HG02642 (cell line): ENCODE results near the gene WWP2.
"Not testable (repeated sequence)": the region's sequence is repeated elsewhere in the genome, so short reads cannot be mapped to it uniquely, and the experiment has no call there.

ENCODE experiments used
- ATAC-seq: cut with Tn5 transposase; IDR thresholded peaks from one replicate; pipeline ENCODE4 v1.9.1; 2021; ENCODE audit warnings: mild to moderate bottlenecking; ENCODE audit not compliant: unreplicated experiment, poor library complexity

The WWP2 gene

DNA sequence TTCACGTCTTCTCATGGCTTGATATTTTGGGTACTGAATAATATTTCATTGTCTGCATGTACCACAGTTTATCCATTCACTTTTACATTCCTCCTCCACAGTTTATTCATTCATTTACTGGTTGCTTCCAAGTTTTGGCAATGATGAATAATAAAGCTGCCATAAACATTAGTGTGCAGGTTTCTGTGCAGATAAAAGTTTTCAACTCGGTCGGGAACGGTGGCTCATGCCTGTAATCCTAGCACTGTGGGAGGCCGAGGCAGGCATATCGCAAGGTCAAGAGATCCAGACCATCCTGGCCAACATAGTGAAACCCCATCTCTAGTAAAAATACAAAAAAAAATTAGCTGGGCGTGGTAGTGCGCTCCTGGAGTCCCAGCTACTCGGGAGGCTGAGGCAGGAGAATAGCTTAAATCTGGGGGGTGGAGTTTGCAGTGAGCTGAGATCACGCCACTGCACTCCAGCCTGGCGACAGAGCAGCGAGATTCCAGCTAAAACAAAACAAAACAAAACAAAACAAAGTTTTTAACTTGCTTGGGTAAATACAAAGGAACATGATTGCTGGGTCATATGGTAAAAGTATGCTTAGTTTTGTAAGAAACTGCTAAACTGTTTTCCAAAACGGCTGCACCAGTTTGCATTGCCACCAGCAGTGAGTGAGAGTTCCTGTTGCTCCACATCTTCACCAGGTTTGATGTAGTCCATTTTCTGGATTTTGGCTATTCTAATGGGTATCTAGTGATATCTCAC, 89.5 kb downstream of the WWP2 start:
- ATAC-seq: no peak

DNA sequence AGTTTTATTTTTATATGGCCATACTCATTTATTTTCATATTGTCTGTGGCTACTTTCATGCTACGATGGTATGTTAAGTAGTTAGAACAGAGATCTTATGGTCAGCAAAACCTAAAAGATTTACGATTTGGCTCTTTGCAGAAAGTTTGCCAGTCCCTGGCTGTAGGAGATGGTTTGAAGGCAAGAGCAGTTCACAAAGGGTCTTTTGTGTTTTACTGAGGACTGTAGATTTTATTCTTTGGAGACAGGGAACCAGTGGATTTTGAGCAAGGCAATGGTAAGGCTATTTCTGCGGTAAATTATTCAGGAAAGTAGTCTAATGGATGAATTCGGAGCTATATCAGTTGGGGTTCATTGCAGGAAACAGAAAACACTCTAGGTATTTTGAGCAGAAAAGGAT, 90.7 kb downstream of the WWP2 start:
- no peak for ATAC-seq

DNA sequence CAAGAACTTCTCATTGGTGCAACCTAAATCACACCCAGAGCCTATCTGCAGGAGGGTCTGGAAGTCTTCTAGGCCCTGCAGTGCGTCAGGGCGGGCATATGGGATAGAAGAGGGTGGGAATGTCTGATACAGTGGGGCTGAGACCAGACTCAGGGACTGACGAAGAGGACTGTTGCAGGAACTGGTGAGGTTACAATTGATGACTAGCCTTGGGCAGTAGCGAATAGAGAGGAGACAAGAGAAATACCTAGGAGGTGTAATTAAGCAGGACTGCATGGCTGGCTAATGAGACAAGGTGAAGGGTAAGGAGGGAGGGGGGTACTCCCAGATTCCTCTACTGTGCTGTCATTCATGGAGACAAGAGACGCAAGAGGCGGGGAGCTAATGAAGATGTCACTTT, 91.3 kb downstream of the WWP2 start:
- no peak for ATAC-seq

DNA sequence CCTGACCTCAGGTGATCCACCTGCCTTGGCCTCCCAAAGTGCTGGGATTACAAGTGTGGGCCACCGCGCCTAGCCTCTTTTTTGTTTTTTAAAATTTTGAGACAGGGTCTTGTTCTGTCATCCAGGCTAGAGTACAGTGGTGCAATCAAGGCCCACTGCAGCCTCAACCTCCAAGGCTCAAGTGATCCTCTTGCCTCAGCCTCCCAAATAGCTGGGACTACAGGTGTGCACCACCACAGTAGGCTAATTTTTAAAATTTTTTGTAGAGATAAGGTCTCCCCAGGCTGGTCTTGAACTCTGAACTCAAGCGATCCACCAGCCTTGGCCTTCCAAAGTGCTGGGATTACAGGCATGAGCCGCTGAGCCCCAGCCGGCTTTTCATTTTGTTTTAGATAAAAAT, 92.6 kb downstream of the WWP2 start:
- not testable (repeated sequence) for ATAC-seq

DNA sequence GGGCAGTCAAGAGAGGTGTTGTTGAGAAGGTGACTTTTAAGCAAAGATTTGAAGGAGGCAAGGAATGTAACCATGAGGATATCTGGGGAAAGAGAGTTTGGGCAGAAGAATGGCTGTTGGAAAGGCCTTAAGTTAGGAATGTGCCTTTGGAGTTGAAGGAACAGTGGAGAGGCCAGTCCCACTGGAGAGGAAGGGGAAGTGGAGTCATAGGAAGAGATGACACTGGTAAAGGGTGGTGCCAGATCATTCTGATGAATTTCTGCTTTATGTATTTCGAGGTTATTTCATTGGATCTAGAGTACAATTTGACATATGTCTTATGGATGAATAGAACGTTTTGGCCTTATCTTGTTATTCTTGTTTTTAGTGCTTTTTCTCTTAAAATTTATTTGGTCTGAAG, 93.5 kb downstream of the WWP2 start:
- no peak for ATAC-seq

DNA sequence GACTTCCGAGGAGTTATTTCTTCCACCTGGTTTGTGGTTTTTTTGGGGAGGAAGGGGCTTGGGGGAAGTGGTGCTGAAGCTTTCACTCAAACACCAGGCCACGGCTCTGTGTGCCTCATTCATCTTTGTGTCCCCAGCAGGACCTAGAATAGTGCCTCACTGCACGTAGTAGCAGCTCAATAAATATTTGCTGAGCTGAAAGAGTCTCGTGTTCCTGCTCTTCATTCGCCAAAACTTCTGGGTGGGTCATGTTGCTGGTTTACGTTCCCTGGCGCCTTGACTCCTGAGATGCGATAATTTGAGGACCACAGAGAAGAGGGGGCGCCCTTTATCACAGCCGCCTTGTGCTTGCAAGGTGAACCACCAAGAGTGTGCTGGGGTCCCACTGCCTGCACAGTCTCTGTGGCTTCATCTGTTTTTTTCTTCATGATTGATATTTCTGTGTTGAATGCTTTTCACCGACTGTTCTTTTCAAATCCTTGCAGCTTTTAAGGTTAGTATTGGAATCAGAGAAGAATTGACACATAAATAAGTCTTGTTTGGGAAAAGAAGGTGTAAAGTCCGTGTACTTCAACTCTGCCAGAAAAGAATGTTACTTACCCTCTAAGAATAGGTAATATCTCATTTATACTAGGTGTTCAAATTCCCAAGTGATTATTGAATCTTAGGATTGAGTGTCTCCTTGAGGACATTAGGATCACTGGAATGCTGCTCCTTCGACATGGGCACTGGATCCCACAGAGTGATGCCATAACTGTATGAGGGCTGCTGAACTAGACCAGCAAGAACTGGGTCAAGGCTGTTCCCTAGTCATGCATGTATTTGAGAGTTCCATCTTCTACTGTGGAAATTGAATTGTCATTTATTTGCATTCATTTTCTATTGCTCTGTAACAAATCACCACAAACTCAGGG, 96.3 kb downstream of the WWP2 start:
- no peak for ATAC-seq

DNA sequence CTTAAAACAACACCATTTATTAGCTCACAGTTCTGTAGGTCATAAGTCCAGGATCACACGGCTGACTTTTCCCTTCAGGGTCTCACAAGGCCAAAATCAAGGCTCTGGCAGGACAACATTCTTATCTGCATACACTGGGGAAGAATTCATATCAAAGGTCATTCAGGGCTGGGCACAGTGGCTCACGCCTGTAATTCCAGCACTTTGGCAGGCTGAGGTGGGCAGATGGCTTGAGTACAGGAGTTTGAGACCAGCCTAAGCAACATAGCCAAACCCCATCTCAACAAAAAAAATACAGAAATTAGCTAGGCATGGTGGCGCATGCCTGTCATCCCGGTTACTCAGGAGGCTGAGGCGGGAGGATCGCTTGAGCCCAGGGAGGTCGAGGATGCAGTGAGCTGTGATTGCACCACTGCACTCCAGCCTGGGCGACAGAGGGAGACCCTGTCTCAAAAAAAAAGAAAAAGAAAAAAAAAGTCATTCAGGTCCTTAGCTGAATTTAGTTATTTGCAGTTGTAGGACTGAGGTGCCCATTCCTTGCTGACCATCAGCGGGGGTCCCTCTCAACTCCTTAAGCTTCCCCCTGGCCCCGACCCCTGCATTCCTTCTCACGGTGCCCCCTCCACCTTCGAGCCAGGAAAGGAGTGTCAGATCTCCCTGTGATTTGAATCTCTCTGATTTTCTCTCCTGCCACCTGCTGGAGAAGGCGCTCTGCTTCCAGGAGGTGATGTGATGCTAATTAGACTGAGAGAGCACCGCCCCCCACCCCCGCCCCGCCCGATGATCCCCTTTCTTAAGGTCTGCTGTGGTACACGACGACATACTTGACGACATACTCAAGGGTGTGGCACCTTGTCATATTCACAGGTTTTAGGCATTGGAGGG, 97.2 kb downstream of the WWP2 start:
- ATAC-seq: no peak

DNA sequence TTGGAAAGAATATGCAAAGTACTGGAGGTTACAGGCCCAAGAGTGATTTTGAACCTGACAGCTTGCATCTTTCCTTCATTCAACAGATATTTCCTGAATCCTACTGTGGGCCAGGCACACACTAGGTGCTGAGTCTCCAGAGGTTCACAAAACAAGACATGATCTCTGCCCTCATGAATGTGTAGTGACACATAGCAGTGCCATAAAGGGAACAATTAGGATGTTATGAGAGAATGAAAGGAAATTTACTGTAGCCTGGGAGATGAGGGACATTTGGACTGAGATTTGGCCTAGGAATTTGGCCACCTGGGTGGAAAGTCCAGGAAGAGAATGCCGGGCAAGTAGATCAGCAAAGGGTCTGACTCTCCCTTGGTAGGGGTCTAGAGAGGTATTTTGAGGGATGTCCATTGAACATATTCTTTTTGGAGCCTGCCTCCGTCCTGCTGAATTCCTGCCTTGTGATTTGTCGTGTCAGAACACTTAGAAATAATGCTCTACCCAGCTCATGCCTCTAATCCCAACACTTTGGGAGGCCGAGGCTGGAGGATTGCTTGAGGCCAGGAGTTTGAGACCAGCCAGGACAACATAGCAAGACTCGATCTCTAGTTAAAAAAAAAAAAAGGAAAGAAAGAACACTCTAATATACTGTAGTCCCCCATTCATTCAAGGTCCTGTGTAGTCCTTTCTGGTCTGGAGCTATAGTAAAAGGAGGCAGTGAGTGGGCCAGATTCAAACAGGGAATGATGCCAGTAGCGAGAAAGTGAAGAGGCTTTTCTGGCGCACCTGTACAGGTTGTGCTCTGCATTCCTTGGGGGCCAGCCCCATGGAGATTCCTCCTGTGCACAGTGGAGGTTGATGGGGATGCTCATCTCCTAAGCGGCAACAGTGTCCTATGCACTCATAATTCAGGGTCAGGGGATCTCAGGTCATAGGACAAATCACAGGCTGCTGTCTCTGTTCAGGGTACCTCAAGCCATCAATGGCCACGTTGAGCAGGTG, 98.4 kb downstream of the WWP2 start:
- no peak for ATAC-seq

DNA sequence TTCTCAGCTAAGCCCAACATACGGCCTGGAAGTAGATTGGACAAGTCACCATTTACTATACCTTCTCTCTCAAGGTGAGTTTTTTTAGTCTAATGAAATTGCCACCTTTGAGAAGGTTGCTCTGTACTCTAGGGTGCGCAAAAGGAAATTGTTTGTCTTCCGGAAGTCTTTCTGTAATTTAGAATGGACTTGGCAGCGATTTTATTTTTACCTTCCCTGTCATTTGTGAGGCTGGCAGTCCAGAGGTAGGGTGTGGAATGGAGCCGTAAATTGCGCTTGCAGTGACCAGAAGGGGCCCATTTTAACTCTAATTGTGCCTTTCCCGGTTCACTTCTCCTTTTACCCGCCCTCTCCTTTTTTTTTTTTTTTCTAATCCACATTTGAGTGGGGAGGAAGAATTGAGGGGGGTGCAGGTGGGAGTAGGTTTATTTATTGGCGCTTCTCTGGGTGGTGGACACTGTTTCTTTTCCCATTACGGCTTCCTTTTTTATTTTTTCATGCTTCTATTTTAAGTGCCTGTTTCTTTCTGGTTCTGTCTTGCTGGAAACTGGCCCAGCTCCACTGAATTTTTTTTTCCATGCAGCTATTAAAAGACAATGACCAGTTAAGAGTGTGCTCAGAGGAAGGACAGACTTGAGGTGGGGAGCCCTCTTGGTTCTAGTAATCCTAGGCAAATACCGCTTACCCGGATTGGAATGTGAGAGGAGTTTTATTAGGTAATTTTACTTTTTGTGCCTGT, 99.3 kb downstream of the WWP2 start:
- ATAC-seq: no peak

DNA sequence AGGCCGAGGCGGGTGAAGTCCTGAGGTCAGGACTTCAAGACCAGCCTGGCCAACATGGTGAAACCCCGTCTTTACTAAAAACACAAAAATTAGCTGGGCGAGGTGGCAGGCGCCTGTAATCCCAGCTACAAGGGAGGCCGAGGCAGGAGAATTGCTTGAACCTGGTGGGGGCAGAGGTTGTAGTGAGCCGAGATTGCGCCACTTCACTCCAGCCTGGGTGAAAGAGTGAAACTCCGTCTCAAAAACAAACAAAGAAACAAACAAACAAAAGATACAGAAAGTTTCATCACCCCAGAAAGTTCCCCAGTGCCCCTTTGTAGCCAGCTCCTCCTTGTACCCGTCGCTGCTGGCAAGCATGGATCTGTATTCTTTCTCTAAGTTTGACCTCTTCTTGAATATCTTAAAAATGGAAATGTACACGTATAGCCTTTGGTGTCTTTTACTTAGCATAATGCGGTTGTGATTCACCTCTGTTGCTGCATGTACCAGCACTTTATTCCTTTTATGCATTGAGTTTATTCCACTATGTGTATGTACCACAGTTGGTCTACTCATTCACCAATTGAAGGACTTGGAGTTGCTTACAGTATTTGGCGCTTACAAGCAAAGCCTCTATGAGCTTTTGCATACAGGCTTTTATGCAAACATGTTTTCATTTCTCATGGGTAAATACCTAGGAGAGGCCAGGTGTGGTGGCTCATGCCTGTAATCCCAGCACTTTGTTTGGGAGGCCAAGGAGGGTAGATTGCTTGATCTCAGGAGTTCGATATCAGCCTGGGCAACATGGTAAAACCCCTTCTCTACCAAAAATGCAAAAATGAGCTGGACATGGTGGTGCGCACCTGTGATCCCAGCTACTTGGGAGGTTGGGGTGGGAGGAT, 101.5 kb downstream of the WWP2 start:
- ATAC-seq: no peak

DNA sequence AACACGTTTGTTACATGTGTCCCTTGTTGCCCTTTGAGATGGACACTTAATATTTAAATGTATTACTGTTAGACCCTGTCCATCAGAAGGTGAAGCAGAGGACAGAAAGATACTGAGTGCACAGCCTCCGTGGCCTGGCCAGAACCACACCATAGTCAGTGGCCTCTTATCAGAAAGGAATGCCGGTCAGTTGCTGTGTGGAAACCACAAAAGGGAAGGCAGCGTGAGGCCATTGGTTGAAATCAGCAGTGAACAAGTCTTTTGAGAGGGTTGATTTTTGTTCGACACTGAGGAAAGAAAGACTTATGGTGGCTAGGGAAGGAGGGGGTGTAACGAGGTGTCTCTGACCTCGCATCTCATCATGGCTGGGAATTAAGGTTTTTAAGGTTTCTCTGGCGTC, 103.6 kb downstream of the WWP2 start:
- no peak for ATAC-seq

DNA sequence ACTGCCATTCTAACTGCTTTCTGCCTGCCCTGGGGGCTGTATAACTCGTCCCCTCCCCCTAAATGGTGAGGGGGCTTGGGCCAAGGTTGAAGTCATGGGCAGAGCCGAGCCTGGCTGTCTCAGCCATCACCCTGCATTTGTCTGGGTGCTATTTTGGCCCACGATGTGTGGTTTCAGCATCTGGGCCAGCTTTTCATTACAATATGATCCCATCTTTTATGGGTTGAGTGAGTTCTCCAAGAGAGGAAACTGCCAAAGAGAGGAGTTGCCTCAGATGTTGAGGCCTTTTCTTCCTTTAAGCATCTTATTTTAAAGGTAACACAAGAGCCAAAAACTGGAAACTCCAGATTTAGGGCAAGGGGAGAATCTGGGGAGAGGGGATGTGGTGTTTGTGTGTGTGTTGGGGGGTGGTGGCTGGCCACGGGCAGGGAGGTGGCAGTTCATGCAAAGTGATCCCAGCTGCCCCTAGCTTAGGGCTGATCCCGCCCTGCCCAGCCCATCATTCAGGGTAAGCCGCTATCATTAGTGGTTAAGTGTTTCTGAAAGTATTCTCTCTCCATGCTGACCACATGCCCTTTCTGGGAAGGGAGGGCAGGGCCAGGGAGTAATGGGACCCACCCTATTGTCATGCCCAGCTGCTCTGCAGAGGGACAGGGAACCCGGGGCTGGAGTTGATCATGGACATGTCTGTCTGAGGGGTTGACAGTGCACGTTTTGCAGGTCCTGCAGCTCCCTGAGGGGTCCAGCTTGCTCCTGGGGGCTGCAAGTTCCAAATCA, 105.8 kb downstream of the WWP2 start:
- no peak for ATAC-seq

DNA sequence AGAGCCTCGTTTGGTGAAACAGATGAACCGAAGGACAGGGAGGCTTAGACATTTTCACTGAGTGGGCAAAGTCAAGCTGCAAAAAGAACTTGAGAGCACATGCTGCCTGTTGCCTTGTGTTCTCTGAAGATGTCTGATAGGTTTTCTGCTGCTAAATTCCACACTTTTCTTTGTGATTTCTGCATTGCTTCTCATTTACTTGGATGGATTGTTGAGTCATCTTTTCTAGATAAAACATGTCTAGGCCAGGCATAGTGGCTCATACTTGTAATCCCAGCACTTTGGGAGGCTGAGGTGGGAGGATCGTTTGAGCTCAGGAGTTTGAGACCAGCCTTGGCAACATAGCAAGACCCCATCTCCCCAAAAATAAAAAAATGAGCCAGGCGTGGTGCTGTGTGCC, 108.6 kb downstream of the WWP2 start:
- no peak for ATAC-seq

DNA sequence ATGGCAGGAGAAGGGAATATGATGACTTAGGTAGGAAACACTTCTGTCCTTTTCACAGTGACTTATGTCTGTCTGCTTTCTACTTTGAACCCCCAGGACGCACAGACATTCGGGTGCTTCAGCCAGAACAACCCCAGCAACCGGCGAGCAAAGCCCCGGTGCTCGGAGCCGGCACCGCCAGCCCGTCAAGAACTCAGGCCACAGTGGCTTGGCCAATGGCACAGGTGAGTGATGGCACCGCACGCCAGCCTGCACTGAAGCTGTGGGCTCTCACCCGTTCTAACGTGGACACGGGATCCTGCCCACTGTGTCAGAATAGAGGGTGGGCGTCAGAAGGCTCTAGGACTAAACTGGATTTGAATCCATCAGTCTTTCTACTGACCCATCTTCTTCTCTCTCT, 109.6 kb downstream of the WWP2 start:
- no peak for ATAC-seq

DNA sequence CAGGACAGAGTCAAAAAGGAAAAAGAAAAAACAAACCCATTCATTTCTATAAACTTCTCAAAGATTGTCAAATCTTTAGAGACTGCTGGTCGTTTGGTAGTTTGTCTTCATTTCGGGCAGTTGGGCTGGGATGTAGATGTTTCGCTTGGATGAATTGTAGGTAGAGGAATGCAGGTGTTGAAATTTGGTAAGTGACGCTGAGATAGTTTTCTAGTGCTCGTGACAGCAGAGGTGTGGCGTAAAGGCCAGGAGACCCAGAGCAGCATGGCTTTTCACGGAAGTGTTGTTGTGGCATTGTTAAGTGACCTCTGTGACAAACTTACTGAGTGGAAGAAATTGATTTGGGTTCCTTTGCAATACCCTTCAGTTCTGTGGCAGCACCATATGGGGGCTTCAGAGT, 110.8 kb downstream of the WWP2 start:
- no peak for ATAC-seq

DNA sequence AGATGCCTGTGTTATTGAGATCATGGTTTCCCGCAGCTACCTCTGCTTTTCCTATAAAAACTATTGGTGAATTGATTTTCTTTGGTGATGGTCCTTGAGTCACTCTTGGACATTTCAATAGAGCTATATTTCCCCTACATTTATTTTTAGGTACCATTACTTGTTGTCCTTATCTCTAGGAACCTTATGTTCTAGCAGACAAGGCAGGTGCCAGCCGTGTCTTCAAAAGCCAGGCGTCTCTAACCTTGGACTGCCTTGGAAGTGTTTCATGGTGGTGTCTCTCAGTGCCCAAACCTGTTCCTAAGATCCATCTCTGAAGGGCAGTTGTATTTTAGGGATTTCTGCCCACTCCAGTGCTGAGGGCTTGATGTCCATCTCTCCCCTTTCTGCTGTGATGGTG, 111.7 kb downstream of the WWP2 start:
- no peak for ATAC-seq

DNA sequence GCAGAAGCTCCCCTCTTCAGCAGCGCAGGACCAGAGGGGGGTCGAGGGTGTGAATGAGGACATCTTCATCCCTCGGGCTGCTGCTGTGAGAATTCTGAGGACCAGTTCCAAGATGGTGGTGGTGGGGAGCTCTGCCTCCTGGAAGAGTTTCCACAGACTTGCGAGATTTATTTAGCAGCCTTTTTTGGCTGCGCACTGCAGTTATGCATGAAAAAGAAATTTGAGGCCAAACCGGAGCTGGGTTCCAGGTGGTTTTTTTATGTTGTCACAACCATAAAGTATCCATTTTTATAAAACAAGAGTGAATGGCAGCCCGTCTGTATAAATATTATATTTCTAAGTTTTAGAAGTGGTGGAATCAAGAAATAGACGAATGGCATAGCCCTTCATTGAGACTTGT, 112.1 kb downstream of the WWP2 start:
- no peak for ATAC-seq
